HG02623 (cell line): ENCODE results near the gene CCDC15.
A peak's percentile ranks its signal among the peaks of the same experiment; 100 is the strongest.

Source experiments
- ATAC-seq: cut with Tn5 transposase; IDR thresholded peaks from one replicate; pipeline ENCODE4 v1.9.1; 2021; ENCODE audit warnings: moderate library complexity; ENCODE audit not compliant: unreplicated experiment

CCDC15 gene, protein sequence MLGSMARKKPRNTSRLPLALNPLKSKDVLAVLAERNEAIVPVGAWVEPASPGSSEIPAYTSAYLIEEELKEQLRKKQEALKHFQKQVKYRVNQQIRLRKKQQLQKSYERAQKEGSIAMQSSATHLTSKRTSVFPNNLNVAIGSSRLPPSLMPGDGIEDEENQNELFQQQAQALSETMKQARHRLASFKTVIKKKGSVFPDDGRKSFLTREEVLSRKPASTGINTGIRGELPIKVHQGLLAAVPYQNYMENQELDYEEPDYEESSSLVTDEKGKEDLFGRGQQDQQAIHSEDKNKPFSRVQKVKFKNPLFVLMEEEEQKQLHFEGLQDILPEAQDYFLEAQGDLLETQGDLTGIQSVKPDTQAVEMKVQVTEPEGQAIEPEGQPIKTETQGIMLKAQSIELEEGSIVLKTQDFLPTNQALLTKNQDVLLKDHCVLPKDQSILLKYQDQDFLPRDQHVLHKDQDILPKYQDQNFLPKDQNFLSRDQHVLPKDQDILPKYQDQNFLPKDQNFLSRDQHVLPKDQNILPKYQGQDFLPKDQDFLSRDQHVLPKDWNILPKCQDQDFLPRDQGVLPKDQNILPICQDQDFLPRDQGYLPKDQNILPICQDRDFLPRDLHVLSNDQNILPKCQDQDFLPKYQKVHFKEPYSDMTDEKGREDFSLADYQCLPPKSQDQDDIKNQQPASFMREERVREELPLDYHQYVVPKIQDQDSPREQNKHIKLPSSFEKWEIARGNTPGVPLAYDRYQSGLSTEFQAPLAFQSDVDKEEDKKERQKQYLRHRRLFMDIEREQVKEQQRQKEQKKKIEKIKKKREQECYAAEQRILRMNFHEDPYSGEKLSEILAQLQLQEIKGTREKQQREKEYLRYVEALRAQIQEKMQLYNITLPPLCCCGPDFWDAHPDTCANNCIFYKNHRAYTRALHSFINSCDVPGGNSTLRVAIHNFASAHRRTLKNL

DNA sequence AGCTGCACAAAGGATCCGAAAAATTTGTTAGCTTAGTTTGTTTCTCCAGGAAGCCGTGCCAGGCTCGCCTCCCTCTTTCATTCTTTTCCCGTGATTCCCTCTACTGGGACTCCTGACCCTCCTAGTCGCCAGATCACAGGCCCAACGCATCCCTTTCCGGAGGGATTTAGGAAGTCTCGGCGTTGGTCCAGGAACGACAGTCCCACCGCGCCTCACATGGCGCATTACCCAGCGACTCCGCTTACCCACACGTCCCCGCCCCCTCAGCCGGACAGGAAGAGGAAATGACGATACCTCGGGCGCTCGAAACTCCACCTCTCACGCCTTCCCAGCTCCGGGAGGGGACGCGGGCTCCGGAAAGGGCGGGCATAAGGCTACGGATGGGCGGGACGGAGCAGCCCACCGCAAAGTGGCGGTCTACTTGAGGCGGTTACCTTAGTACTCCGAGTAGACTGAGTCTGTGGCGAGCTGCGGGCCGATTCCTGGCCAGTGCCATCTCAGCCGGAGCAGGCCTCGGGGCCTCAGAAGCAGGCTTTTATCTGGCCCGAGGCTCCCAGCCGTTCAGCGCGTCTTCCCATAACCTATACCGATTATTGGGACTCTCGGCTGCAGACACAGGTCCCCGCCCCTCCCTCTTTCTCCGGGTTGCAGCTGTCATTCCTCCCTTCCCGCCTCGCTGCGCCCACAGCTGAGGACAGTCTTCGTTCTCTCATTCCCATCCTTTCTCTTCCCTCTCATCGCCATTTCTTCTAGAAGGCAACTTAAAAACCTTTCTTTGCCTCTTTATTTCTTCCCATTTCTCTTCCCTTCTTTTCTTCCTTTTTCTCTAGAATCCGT is at the start of gene CCDC15:
CCDC15 (plus strand) TSS at position 450 of the 837 bp plus-strand sequence. CDS start 531 bp downstream, outside the sequence.
- ATAC-seq: peak; percentile 99

DNA sequence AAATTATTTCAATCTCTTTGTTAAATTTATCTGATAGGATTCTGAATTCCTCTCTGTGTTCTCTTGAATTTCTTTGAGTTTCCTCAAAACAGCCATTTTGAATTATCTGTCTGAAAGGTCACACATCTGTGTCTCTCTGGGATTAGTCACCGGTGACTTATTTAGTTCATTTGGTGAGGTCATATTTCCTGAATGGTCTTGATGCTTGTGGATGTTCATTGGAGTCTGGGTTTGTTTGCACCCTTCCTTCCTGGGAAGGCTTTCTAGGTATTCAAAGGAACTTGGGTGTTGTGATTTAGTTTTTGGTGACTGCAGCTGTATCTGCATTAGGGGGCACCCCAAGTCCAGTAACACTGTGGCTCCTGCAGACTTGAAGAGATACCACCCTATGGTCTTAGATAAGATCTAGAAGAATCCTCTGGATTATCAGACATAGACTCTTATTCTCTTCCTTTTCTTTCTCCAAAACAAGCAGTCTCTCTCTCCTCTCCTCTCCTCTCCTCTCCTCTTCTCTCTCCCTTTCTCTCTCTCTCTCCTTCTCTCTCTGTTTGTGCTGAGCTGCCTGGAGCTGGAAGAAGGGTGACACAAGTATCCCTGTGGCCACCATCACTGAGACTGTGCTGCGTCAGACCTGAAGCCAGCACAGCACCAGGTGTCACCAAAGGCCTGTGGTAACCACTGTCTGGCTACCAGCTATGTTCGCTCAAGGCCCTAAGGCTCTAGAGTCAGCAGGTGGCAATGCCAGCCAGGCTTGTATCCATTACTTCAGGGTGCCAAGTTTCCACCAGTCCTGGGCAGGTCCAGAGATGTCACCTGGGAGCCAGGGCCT is 38.2 kb upstream of the CCDC15 start:
- no peak for ATAC-seq

DNA sequence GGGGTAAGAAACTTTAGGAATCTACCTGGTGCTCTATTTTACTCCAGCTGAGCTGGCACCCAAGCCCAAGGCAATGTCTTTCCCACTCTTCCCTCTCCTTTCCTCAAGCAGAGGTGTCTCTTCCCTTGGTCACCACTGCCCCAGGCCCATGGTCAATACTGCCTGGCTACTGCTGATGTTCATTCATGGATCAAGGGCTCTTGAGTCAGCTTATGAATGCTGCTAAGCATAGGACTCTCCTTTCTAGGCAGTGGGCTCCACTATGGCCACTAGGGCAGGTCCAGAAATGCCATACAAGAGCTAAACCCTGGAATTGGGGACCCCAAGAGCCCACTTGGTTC is 37.7 kb upstream of the CCDC15 start:
- no peak for ATAC-seq

DNA sequence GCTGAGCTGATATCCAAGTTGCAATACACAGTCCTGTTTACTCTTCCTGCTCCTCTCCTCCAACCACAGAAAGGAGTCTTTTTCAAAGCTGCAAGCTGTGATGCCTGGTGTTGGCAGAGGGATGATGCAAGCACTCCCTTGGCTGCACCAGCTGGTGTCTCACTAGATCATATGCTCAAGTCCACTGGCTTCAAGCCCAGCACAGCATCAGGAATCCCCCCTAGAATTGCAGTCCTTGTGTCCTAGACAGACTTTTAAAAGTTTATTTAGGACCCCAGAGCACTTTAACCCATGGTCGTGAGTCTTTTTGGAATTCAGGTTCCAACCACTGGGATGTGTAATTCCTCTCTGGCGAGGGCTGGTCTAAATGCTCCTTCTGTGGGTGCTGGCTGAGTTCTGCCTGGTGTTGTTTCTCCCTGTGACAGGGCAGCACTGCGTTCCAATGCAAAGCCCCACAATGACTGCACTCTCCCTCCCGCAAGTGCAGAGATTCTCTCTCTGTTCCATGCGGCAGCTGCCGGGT is 36.8 kb upstream of the CCDC15 start:
- ATAC-seq: no peak

DNA sequence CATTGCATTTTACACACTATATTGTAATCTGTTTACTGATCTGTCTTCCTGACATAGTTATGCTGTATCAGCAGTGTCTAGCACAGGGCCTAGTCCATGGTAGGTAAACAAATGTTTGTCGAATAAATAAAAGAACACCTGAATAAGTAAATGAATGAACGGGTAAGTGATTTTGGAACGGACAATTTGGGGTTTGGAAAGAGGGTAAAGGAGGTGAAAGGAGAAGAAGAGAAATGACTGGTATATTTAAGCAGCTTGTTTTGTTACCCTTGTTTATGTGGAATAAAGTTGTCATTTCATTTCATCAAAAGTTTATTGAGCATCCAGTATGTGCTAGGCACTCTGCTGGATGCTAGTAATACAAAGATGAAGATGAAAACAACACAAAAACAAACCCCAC is 35.1 kb upstream of the CCDC15 start, which contains the start of gene HEPN1:
HEPN1 (plus strand) TSS at position 301 of the 400 bp plus-strand sequence.
- ATAC-seq: no peak

DNA sequence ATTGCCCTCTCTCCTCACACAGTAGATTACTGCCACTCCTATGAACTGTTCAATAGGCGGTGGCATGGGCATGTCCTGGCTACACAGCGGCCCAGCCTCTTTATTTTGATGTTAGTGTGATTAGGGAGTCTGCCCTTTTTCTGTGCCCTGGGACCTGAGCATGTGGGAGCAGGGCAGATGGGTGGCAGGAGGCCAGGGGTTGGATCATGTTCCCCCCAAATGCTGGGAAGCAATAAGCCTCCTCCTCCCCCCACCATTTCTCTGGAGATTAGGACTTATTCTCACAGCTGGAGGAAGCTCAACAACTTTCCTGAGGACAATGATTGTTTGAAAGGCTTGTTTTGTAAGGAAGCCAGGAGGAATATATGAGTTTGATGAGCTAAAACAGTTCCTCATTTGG is 34.1 kb upstream of the CCDC15 start:
- no peak for ATAC-seq

DNA sequence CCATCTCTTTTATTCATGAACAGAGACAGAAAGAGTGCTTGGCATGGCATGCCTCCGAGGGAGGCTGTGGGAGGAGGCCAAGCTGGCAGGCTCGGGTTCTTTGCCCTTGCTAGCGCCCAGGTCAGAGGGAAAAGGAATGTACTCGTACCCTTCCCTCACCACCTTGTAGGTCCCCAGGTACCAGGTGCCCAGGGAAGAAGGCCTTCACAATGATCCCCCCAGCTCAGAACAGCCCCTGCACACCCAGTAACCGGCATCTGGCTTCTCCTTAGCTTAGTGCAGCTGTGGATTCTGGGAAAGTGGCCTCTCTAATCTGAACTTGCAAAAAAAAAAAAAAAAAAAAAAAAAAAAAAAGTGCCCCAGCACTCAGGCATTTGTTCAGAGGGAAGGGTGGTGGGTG is 33.6 kb upstream of the CCDC15 start:
- no peak for ATAC-seq

DNA sequence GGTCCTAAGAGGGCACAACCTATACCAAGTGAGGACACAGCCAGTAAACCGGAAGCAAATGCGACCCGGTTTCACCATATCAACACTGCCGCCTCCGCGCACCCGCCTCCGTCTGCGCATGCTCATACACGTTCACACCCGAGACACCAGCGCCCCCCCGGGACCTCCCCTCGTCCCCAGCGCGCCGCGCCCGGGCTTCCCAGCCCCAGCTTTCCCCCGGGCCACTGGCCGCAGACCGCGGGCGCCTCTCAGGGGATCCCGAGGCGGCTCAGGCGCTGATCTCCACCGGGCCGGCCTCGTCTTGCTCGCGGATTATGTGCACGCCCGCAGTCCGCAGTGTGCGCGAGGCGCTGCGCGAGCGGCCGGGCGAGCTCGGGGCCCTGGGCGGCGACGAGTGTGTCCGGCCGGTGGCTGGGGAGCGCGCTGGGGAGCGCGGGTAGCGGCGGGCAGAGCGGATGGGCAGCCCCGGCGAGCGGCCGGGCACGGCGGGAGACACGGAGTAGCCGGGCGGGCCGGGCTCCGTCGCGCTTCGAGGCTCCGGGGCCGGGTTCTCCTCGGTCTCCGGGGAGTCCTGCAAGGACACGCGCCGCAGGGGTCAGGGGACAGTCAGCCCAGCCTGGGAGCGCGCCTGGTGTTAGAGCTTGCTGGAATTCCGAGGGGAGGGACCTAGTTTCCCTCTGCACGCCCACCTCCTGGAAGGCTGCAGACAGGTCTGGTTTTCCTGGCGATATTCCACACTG is 33.0 kb upstream of the CCDC15 start:
- no peak for ATAC-seq

DNA sequence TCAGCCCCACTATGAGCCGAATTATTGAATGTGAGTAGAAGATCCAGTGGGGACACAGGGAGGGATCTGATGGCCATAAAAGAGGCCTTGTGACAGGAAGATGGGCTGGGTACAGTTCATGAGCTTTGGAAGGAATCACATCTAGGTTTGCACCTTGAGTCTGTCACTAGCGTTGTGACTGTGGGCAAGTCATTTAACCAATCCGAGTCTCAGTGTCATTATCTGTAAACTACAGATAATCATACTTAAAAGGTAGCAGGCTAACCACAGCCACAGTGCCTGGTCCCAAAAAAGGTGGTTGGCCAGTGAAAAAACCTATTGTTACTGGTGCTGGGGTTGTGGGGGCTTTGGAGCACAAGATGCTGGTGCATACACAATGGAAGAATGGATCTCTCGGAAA is 31.2 kb upstream of the CCDC15 start:
- ATAC-seq: no peak

DNA sequence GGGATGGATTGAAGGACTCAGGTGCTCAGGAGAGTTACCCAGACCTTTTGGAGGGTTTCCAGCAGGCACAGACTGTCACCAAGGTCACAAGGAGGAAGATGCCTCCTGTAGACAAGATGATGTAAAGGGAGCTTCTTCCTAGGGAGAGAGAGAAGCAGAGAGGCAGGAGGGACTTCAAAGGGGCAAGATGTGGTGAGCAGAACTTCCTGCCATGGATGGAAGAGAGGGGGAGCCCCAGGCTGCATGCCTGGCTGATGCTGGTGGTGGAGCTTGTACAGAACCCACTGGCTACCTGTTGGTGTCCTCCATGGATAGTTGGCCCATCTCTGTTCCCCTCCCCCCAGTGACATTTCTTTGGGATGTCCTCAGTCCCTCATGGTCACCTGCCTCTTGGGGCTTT is 30.7 kb upstream of the CCDC15 start:
- no peak for ATAC-seq

DNA sequence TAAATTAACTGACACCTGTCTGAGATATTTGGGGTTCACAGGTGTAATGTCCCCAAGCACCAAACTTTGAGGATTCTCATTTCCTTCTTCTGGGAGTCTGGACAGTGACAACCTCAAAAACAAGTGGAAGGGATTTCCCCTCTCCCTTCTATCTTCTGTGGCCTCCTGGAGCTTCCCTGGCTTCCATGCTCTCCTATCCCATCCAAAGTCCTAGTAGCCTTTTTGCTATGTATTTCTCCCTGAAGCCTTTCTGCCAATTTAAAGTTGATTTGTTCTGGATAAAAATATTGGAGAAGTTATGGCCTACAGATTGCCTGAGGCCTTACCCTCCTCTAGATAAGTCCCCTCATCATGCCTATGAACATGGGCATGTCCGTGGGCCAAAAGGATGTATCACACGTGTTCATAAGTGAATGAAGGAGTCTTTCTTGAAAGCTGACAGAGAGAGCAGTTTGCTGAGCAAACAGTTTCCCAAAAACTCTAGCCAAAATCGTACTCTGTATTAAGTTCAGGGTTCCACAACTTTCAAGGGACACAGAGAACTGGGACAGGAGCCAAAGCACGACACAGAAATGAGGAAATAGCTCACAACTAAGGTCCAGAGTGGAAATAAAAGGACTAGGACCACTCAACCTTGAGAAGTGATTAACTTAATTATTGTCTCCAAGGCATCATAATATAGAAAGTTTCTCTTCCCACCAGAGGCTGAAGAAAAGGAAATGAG is 24.9 kb upstream of the CCDC15 start:
- ATAC-seq: no peak

DNA sequence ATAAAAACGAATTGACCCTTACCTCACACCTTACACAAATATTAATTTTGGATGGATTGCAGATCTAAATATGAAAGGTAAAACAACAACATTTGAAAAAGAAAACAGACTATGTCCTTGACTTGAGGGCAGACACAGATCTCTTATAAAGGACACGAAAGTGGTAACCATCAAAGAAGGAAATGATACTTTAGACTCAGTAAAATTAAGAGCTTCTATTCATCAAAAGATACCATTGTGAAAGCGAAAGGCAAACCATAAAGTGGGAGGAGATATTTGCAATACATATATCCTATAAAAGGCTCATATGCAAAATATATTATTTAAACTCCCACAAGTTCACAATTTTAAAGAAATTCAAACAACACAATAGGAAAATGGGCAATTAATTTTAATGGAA is 23.2 kb upstream of the CCDC15 start:
- ATAC-seq: peak; percentile 74

DNA sequence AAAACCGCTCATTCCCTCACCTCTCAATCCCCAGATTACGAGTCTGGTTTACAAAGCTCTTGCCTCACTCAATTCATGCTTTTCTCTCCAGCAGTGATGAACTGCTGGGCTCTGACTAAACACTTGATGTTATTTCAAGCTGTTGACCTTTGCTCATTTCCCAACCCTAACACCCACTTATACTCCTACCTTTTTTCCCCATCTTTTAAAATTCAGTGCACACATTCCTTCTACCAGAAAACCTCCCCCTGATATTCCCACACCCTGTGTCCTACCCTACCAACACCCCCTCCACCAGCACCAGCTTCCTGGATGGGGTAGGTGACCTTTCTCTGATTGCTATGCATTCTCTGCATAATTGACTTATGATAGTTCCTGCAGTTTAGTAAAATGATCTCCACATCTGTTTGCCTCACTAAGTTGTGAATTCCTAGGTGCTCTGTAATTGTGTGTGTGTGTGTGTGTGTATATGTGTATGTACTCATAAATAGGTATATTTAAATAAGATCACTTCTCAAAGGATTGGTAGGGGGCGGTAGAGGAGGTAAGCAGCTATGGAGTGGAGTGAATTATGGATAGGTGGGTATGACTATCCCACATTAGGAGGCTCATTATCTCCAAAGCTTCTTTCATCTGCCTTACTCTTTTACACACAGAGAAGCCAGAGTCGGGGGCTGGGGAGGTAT is 19.0 kb upstream of the CCDC15 start:
- no peak for ATAC-seq

DNA sequence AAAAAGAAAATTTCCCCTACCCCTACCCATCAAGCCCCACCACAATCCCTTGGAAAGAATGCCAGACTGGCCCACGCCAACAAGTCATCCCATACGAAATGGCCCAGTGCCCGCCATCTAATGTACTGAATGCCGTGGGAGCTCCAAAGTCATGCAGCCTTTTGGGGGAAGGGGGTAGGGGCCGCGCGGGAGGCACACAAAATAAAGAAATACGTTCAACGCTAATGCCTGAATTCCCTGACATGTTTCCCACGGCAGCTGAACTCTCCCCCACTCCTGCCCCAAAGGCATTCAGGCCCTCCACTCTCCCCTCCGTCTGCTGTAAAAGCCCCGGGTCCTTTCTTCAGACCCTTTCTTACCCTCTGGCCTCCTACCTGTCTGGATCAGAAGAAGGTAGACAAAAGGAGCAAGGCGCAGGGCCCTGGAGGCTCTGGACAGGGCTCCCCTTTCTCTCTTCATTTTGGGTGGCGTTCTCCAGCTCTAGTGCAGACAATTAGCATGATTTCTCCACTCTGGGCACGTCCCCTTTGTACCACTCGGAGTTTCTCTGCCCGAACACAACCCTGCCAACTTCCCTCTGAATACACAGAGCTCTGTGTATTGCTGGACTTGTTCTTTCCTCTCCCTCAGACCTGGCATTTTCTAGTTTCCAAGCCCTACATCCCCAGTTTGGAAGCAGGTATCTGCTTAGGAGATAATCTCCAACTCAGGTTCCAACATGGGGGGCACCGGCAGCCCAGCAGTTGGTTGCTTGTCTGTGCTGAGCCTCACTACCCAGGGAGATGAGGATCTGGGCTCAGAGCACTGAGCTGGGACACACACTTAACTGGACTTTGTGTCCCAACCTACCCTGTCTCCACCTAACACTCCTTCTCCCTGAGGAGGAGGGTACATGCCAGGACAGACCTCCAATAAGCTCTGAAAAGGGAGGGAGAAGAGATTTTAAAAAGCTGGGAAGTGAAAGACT is 18.2 kb upstream of the CCDC15 start, which contains the start of gene HEPACAM:
HEPACAM (minus strand) TSS at position 500 of the 967 bp plus-strand sequence; CDS start at position 459, 41 bp downstream.
- ATAC-seq: no peak

DNA sequence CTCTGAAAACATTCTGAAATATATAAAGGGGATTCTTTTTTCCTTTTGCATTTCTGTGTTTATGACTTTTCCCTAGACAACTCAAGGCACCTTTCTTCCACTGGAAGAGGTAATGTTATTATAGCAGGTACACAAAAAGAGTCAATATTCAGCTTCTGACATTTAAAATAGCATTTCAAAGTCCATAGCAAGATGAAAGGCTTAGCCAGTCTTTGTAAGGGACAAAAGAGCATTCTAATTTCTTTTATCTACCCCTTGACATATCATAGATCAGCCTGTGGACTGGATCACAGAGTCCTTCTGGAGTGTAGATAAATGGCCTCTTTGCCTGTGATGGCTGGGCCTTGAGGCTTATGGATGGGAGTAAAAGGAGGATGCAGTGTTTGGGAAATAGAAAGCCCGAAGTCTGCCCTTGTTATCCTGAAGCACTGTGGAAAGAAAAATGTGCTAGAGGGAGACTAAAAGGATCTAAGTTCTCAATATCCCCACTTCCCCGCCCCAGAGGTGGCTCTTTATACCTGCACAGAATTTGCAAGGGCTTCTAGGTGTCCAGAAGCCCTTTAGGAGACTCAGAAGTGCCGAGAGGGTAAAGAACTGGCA is 16.6 kb upstream of the CCDC15 start:
- ATAC-seq: no peak

DNA sequence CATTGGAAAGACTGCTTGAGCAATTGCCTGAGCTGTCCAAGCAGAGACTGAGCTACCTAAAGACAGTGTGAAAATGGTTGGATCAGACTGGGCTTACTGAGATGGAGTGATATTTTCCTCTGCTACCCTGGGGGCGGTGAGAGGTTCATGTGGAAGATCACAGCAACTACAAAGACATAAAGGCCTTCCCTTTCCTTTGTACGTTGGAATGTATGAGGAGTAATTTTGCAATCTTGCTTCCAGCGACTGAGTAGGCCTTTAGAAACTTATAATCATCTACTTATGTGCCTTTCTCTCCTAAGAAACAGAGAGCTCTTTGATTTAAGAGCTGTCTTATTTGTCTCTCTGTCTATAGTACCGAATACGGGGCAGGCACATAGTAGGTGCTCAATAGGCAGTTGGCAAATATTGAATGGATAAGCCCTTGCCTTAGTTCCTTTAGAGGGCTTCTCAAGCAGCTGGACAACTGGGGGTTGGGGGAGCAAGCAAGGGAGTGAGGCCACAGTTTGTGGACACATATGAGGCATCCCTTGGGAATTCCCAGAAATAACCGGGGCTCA is 15.7 kb upstream of the CCDC15 start:
- ATAC-seq: no peak
